HepG2 (cell line): ENCODE data around the gene IL17D.

Experiments used
- EZH2 ChIP-seq: conservative IDR thresholded peaks from 2 replicates; pipeline ENCODE4 v1.6.1; 2012; ENCODE audit warnings: mild to moderate bottlenecking, low read depth, low read length, moderate library complexity
- NFIC ChIP-seq: IDR thresholded peaks from 2 replicates; pipeline ENCODE4 v1.6.1; 2012; ENCODE audit warnings: mild to moderate bottlenecking, low read length, inconsistent platforms
- NR2F6 ChIP-seq, 2 experiments: IDR thresholded peaks; 2 replicates each; pipeline ENCODE4 v1.6.1; 2016; ENCODE audit warnings: antibody characterized with exemption in 1 of 2, mild to moderate bottlenecking in 1 of 2
- ZNF138 ChIP-seq: sonication (generic); formaldehyde crosslinking; IDR thresholded peaks from 2 replicates; pipeline ENCODE4 v1.5.0; 2020; ENCODE audit warnings: mild to moderate bottlenecking, low read depth, missing genetic modification reagents
- ZNF326 ChIP-seq: sonication (generic); formaldehyde crosslinking; IDR thresholded peaks from 2 replicates; pipeline ENCODE4 v1.4.0; 2020; ENCODE audit warnings: missing genetic modification reagents, borderline replicate concordance
- ZNF781 ChIP-seq: sonication (generic); formaldehyde crosslinking; IDR thresholded peaks from 2 replicates; pipeline ENCODE4 v1.5.1; 2020; ENCODE audit warnings: borderline replicate concordance, mild to moderate bottlenecking, missing genetic modification reagents; ENCODE audit errors: not compliant biosample characterization
- TF ChIP-seq, protein P1 (sequence below): sonication (generic); formaldehyde crosslinking; IDR thresholded peaks from 2 replicates; pipeline ENCODE4 v1.5.1; 2020; ENCODE audit warnings: mild to moderate bottlenecking, missing genetic modification reagents, borderline replicate concordance
- TF ChIP-seq, protein P2 (sequence below): sonication (generic); formaldehyde crosslinking; IDR thresholded peaks from 2 replicates; pipeline ENCODE4 v1.5.0; 2020; ENCODE audit warnings: mild to moderate bottlenecking, missing genetic modification reagents, moderate library complexity

DNA sequence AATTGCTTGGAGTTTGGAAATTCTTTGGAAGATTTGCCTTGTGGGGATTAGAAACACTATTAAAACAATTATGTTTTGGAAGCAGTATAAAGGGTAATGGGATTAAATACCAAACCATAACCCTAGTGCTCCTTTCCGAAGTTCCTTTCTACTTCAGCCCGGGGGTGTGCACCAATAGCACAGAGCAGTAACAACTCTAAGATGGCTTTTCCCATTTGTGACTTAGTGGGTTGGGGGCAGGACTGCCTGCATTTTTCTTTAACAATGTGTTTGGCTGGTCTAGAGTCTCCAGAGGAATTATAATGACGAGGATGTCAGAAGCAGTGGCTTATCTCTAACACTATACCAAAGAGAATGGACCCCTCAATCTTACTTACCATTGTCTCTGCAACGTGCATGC lies 11.9 kb upstream of the IL17D start:
- no peak for TF ChIP-seq ZNF781
- no peak for TF ChIP-seq EZH2
- TF ChIP-seq ZNF326, result no peak
- TF ChIP-seq NFIC, result no peak
- no peak for TF ChIP-seq ZNF138 (CRISPR knock-in tag)
- TF ChIP-seq, protein P1, sequence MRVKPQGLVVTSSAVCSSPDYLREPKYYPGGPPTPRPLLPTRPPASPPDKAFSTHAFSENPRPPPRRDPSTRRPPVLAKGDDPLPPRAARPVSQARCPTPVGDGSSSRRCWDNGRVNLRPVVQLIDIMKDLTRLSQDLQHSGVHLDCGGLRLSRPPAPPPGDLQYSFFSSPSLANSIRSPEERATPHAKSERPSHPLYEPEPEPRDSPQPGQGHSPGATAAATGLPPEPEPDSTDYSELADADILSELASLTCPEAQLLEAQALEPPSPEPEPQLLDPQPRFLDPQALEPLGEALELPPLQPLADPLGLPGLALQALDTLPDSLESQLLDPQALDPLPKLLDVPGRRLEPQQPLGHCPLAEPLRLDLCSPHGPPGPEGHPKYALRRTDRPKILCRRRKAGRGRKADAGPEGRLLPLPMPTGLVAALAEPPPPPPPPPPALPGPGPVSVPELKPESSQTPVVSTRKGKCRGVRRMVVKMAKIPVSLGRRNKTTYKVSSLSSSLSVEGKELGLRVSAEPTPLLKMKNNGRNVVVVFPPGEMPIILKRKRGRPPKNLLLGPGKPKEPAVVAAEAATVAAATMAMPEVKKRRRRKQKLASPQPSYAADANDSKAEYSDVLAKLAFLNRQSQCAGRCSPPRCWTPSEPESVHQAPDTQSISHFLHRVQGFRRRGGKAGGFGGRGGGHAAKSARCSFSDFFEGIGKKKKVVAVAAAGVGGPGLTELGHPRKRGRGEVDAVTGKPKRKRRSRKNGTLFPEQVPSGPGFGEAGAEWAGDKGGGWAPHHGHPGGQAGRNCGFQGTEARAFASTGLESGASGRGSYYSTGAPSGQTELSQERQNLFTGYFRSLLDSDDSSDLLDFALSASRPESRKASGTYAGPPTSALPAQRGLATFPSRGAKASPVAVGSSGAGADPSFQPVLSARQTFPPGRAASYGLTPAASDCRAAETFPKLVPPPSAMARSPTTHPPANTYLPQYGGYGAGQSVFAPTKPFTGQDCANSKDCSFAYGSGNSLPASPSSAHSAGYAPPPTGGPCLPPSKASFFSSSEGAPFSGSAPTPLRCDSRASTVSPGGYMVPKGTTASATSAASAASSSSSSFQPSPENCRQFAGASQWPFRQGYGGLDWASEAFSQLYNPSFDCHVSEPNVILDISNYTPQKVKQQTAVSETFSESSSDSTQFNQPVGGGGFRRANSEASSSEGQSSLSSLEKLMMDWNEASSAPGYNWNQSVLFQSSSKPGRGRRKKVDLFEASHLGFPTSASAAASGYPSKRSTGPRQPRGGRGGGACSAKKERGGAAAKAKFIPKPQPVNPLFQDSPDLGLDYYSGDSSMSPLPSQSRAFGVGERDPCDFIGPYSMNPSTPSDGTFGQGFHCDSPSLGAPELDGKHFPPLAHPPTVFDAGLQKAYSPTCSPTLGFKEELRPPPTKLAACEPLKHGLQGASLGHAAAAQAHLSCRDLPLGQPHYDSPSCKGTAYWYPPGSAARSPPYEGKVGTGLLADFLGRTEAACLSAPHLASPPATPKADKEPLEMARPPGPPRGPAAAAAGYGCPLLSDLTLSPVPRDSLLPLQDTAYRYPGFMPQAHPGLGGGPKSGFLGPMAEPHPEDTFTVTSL, result no peak
- TF ChIP-seq, protein P2, sequence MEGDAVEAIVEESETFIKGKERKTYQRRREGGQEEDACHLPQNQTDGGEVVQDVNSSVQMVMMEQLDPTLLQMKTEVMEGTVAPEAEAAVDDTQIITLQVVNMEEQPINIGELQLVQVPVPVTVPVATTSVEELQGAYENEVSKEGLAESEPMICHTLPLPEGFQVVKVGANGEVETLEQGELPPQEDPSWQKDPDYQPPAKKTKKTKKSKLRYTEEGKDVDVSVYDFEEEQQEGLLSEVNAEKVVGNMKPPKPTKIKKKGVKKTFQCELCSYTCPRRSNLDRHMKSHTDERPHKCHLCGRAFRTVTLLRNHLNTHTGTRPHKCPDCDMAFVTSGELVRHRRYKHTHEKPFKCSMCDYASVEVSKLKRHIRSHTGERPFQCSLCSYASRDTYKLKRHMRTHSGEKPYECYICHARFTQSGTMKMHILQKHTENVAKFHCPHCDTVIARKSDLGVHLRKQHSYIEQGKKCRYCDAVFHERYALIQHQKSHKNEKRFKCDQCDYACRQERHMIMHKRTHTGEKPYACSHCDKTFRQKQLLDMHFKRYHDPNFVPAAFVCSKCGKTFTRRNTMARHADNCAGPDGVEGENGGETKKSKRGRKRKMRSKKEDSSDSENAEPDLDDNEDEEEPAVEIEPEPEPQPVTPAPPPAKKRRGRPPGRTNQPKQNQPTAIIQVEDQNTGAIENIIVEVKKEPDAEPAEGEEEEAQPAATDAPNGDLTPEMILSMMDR (CRISPR knock-in tag), result no peak
- no peak for TF ChIP-seq NR2F6 (IDR thresholded peaks at IDR 0.05)
- TF ChIP-seq NR2F6 (CRISPR knock-in tag; IDR thresholded peaks at IDR 0.05), result no peak
